K562 (cell line): ENCODE results near the gene ITSN1. TPM values are rescaled to one million over a fixed set of nuclear protein-coding genes. Genes with fewer than 3 reads are reported as not detected.

Source experiments
- ATAC-seq: fragments of 200-7000 bp; cut with Tn5 transposase; 3 replicates; pipeline ENCODE4 v1.9.1; 2020; ENCODE audit warnings: moderate library complexity
- BruUV-seq: library from RNA; stranded (reverse); fragments of 400-500 nt; replicated peaks from 2 replicates; lab custom pipeline; 2021; lab: Mats Ljungman, UMichigan
- CTCF ChIA-PET: fragments of 300-600 bp; formaldehyde crosslinking; extraction: SDS; loops from one replicate; lab custom pipeline; 2021; ENCODE audit warnings: low intra/inter-chr PET ratio; lab: Yijun Ruan, JAX
- POLR2A ChIA-PET: fragments of 300-600, 350-650 bp; sonication (Branson Sonifier 250); formaldehyde crosslinking; extraction: SDS; loops from one replicate; lab custom pipeline; 2021; ENCODE audit warnings: antibody characterized with exemption, inconsistent platforms; lab: Yijun Ruan, JAX
- DNase-seq, 4 experiments: peaks; one replicate each; pipeline versions ENCODE4 v3.0.0 to v3.0.0-alpha.2; 2011 to 2018; ENCODE audit warnings: low spot score in 3 of 4, mixed read lengths in 3 of 4; ENCODE audit errors: extremely low read depth in 1 of 4
- FAIRE-seq: peaks from 2 replicates; lab custom pipeline; 2011; peaks lifted over from hg19 to GRCh38; lab: Jason Lieb, UNC
- H2AFZ ChIP-seq: 2 replicates; pipeline ENCODE4 v1.6.0; 2011; ENCODE audit warnings: low read depth, low read length, control low read depth, inconsistent platforms
- H3K27ac ChIP-seq: fragments of 200-600 bp; 3 replicates; pipeline ENCODE4 v1.8.0; 2011; ENCODE audit warnings: low read depth, mild to moderate bottlenecking, control low read depth, inconsistent platforms, low read length, moderate library complexity, mixed read lengths; ENCODE audit errors: extremely low read depth
- H3K27me3 ChIP-seq, 2 experiments: fragments of 300-600 bp in 1 of 2; 2 replicates in 1 of 2; 3 replicates in 1 of 2; pipeline versions ENCODE4 v1.6.0 to v1.8.0; 2011; ENCODE audit warnings: inconsistent platforms in 2 of 2, low read length in 2 of 2, mild to moderate bottlenecking in 1 of 2, mixed read lengths in 1 of 2, moderate library complexity in 1 of 2; ENCODE audit not compliant: control insufficient read depth in 2 of 2, insufficient read depth in 2 of 2
- H3K36me3 ChIP-seq: fragments of 300-600 bp; 3 replicates; pipeline ENCODE4 v1.8.0; 2011; ENCODE audit warnings: mild to moderate bottlenecking, low read length, inconsistent platforms; ENCODE audit not compliant: control insufficient read depth, insufficient read depth
- H3K4me1 ChIP-seq, 2 experiments: fragments of 200-600 bp in 1 of 2; replicated peaks in 1 of 2; 2 replicates in 1 of 2; 3 replicates in 1 of 2; pipeline versions ENCODE4 v1.5.1 to v1.8.0; 2011; ENCODE audit warnings: inconsistent platforms in 2 of 2, low read length in 2 of 2, mild to moderate bottlenecking in 1 of 2, mixed read lengths in 1 of 2, moderate library complexity in 1 of 2; ENCODE audit not compliant: control insufficient read depth in 2 of 2, insufficient read depth in 2 of 2
- H3K4me2 ChIP-seq: 2 replicates; pipeline ENCODE4 v1.6.1; 2011; ENCODE audit warnings: low read length, control low read depth, inconsistent platforms, mixed read lengths; ENCODE audit not compliant: insufficient read depth
- H3K4me3 ChIP-seq: fragments of 200-600 bp; sonication (generic), shearing (Covaris generic); 2 replicates; pipeline ENCODE4 v1.5.1; 2016; ENCODE audit warnings: control low read depth, inconsistent platforms
- H3K79me2 ChIP-seq: fragments of 200-600 bp; 3 replicates; pipeline ENCODE4 v1.8.0; 2011; ENCODE audit warnings: low read length, inconsistent platforms; ENCODE audit not compliant: control insufficient read depth, insufficient read depth
- H3K9ac ChIP-seq, 2 experiments: 2 replicates each; pipeline versions ENCODE4 v1.6.0 to v1.6.1; 2011; ENCODE audit warnings: low read depth in 2 of 2, low read length in 2 of 2, control low read depth in 1 of 2, inconsistent platforms in 1 of 2, mild to moderate bottlenecking in 1 of 2, mixed read lengths in 1 of 2; ENCODE audit not compliant: insufficient read depth in 1 of 2
- H3K9me1 ChIP-seq: one replicate; pipeline ENCODE4 v1.6.0; 2011; ENCODE audit warnings: inconsistent platforms, mild to moderate bottlenecking, low read length, moderate library complexity; ENCODE audit not compliant: control insufficient read depth, insufficient read depth
- H3K9me3 ChIP-seq: replicated peaks from 2 replicates; pipeline ENCODE4 v1.5.1; 2011; ENCODE audit warnings: low read depth, low read length, inconsistent platforms; ENCODE audit not compliant: control insufficient read depth, insufficient read depth
- H4K20me1 ChIP-seq: replicated peaks from 2 replicates; pipeline ENCODE4 v1.6.1; 2011; ENCODE audit warnings: low read length, inconsistent platforms, mixed read lengths; ENCODE audit not compliant: control insufficient read depth, insufficient read depth
- ARID1B ChIP-seq: fragments of 450-650 bp; IDR thresholded peaks from 2 replicates; pipeline ENCODE4 v1.6.1; 2016; ENCODE audit warnings: antibody characterized with exemption, mild to moderate bottlenecking, inconsistent platforms
- BCOR ChIP-seq: fragments of 450-650 bp; IDR thresholded peaks from 2 replicates; pipeline ENCODE4 v1.6.1; 2016
- FIP1L1 ChIP-seq: fragments of 200-400 bp; formaldehyde crosslinking; IDR thresholded peaks from 2 replicates; pipeline ENCODE4 v1.6.1; 2018; ENCODE audit warnings: mild to moderate bottlenecking, low read depth, low read length; ENCODE audit not compliant: poor library complexity, severe bottlenecking
- MAFF ChIP-seq: IDR thresholded peaks from 2 replicates; pipeline ENCODE4 v1.6.1; 2012; ENCODE audit warnings: low read length, improper control_type of control experiment
- MAFG ChIP-seq: fragments of 450-650 bp; conservative IDR thresholded peaks from 2 replicates; pipeline ENCODE4 v1.6.1; 2016; ENCODE audit warnings: missing genetic modification characterization, missing compliant biosample characterization
- MAFK ChIP-seq: IDR thresholded peaks from 2 replicates; pipeline ENCODE4 v1.6.1; 2011; ENCODE audit warnings: low read length, improper control_type of control experiment
- MED1 ChIP-seq: sonication (generic); formaldehyde crosslinking; IDR thresholded peaks from 2 replicates; pipeline ENCODE4 v1.8.1; 2023; ENCODE audit warnings: missing genetic modification reagents, borderline replicate concordance
- NR2C2 ChIP-seq, 2 experiments: fragments of 200-800 bp in 1 of 2; sonication (Bioruptor generic) in 1 of 2; sonication (generic) in 1 of 2; formaldehyde crosslinking in 1 of 2; IDR thresholded peaks; 2 replicates each; pipeline versions ENCODE4 v1.6.1 to v1.8.0; 2016 to 2022; ENCODE audit warnings: mild to moderate bottlenecking in 1 of 2, missing compliant biosample characterization in 1 of 2, missing genetic modification characterization in 1 of 2, missing genetic modification reagents in 1 of 2
- RBM34 ChIP-seq: fragments of 200-400 bp; formaldehyde crosslinking; IDR thresholded peaks from 2 replicates; pipeline ENCODE4 v1.6.1; 2018; ENCODE audit warnings: low read length, borderline replicate concordance; ENCODE audit not compliant: insufficient read depth
- SP2 ChIP-seq: IDR thresholded peaks from 2 replicates; pipeline ENCODE4 v1.6.1; 2011; ENCODE audit warnings: mild to moderate bottlenecking, low read depth, low read length, moderate library complexity; ENCODE audit not compliant: poor library complexity, severe bottlenecking; ENCODE audit errors: extremely low read depth
- STAT5B ChIP-seq: fragments of 250-450 bp; sonication (Bioruptor Pico); IDR thresholded peaks from 2 replicates; pipeline ENCODE4 v1.8.0; 2021; ENCODE audit warnings: mild to moderate bottlenecking, inconsistent platforms
- TAF7 ChIP-seq: fragments of 450-650 bp; IDR thresholded peaks from 2 replicates; pipeline ENCODE4 v1.6.1; 2016; ENCODE audit warnings: missing genetic modification characterization, missing compliant biosample characterization
- TARDBP ChIP-seq: fragments of 450-650 bp; IDR thresholded peaks from 2 replicates; pipeline ENCODE4 v1.6.1; 2016
- TBP ChIP-seq: optimal IDR thresholded peaks from 2 replicates; pipeline ENCODE3; 2011; ENCODE audit warnings: low read depth, low read length, improper control_type of control experiment
- THRAP3 ChIP-seq: fragments of 450-650 bp; IDR thresholded peaks from 2 replicates; pipeline ENCODE4 v1.6.1; 2016; ENCODE audit warnings: mild to moderate bottlenecking, inconsistent platforms, borderline replicate concordance
- U2AF2 ChIP-seq: fragments of 200-400 bp; formaldehyde crosslinking; optimal IDR thresholded peaks from 2 replicates; pipeline ENCODE3; 2017; ENCODE audit warnings: low read depth, mild to moderate bottlenecking, low read length
- XRCC3 ChIP-seq: fragments of 450-650 bp; IDR thresholded peaks from 2 replicates; pipeline ENCODE4 v1.6.1; 2017; ENCODE audit warnings: mild to moderate bottlenecking, moderate library complexity
- ZNF165 ChIP-seq: fragments of 250-450 bp; sonication (Bioruptor Pico); IDR thresholded peaks from 2 replicates; pipeline ENCODE4 v1.4.0; 2020; ENCODE audit warnings: borderline replicate concordance
- ZNF551 ChIP-seq: fragments of 250-450 bp; sonication (Bioruptor Pico); IDR thresholded peaks from 2 replicates; pipeline ENCODE4 v1.5.0; 2021; ENCODE audit warnings: mild to moderate bottlenecking, moderate library complexity
- WGBS: fragments of 100-300 bp; shearing (Covaris generic); methylation state at CpG from one replicate; pipeline ENCODE4 v1.1.6; 2016; ENCODE audit warnings: low coverage, mixed read lengths; ENCODE audit not compliant: insufficient coverage; ENCODE audit errors: missing lambda C conversion rate; 5-methylcytosine and 5-hydroxymethylcytosine counted together
- in situ Hi-C: fragments of 300-500 bp; cut with MboI; formaldehyde crosslinking; loops from 4 replicates; pipeline ENCODE4 v1.15.0; 2018; ENCODE audit warnings: inconsistent platforms, mixed read lengths
- intact Hi-C: fragments of 100-400 bp; cut with micrococcal nuclease; formaldehyde crosslinking; loops from 2 replicates; pipeline ENCODE4 v1.14.2; 2022
- polyA plus RNA-seq, 8 experiments: library from polyadenylated mRNA; depleted of rRNA in 4 of 8; stranded (reverse) in 5 of 8; unstranded in 3 of 8; fragments of >200 nt; fragmentation: Nextera tagmentation in 2 of 8; fragmentation: Illumina TruSeq in 1 of 8; extraction: Ambion mirVana in 2 of 8; extraction: Trizol in 1 of 8; gene quantifications; 2 replicates each; pipeline versions ENCODE4 v1.2.1 to v1.2.3, GENCODE V29; 2011 to 2014; ENCODE audit warnings: inconsistent platforms in 1 of 8, missing spikeins in 1 of 8
- total RNA-seq, 7 experiments: library from RNA; depleted of rRNA in 6 of 7; stranded (reverse); fragments of >200 nt in 6 of 7; fragmentation: Illumina TruSeq in 2 of 7; extraction: Trizol in 2 of 7; gene quantifications; 2 replicates each; pipeline versions ENCODE4 v1.2.1 to v1.2.3, GENCODE V29; 2011 to 2021; ENCODE audit warnings: low replicate concordance in 1 of 7
- TF ChIP-seq, protein P1 (sequence below): fragments of 250-450 bp; sonication (Bioruptor Pico); IDR thresholded peaks from 2 replicates; pipeline ENCODE4 v1.8.0; 2022; ENCODE audit warnings: moderate library complexity, mild to moderate bottlenecking, inconsistent platforms
- TF ChIP-seq, protein P2 (sequence below): sonication (generic); formaldehyde crosslinking; IDR thresholded peaks from 2 replicates; pipeline ENCODE4 v1.8.1; 2023; ENCODE audit warnings: mild to moderate bottlenecking, missing genetic modification reagents
- TF ChIP-seq, protein P3 (sequence below): fragments of 450-650 bp; IDR thresholded peaks from 2 replicates; pipeline ENCODE4 v1.6.1; 2016

ITSN1 gene
- total and polyA plus RNA-seq, 9 of the 15 experiments (the other 6 are each of a cell fraction or from before 2014, with no cell fraction given), result 1.1 to 12.6 (median 4.8) TPM

DNA sequence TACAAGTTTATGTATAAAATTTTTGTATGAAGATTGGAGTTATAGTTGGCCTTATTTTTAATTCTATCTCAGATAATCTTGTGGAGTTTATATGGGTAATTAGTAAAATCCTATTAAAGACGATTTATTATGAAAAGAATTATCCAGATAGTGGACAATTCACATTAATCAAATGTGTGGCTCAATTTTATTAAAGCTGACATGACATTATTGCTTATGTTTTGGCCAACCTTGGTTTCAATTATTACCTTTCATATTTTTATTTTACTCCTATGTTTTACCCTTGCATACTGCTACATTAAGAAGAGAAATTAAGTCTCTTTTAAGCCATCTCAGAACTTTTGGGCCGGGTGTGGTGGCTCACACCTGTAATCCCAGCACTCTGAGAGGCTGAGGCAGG, 110.0 kb downstream of the ITSN1 start:
- ATAC-seq (no peak), FAIRE-seq (no peak), DNase-seq (no peak)
- Histone ChIP-seq H3K9ac (no peak overlapping the region), H3K79me2 (no peaks in the 10 kb centered on the region), H4K20me1 (no peaks in the 10 kb centered on the region), H3K27me3 (no peaks in the 10 kb centered on the region), H3K4me1 (peaks cover 0 to 7% of the 10 kb centered on the region in 2 experiments; a peak in 3 of 5 replicates), H3K27ac (no peak overlapping the region), H2AFZ (no peak overlapping the region), H3K9me3 (peaks cover 4% of the 10 kb centered on the region), H3K4me3 (no peak overlapping the region), H3K4me2 (no peak overlapping the region), H3K36me3 (no peaks in the 10 kb centered on the region), H3K9me1 (no peaks in the 10 kb centered on the region)
- CTCF ChIA-PET, result no interaction called here
- BruUV-seq, result no TSS peak
- intact Hi-C loops, result loop anchor here (5.0 kb wide), 1 partner anchor 210 kb away; the partner anchor contains the start of genes GART and SON
- WGBS, result 16% methylated on average over 2 of the region's 2 CpGs
- POLR2A ChIA-PET, result interaction anchor here (1.4 kb wide), 1 partner anchor 11 kb away, joined by 7 read pairs; no protein-coding TSS in a partner anchor
- in situ Hi-C loops, result no loop called here
- TF ChIP-seq, protein P1, sequence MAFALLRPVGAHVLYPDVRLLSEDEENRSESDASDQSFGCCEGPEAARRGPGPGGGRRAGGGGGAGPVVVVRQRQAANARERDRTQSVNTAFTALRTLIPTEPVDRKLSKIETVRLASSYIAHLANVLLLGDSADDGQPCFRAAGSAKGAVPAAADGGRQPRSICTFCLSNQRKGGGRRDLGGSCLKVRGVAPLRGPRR, result no peak
- no peak for TF ChIP-seq ZNF165 (CRISPR knock-in tag)
- TF ChIP-seq MAFF, result peak; percentile 85
- no peak for TF ChIP-seq NR2C2 (CRISPR knock-in tag; IDR thresholded peaks at IDR 0.05)
- TF ChIP-seq NR2C2 (tag; IDR thresholded peaks at IDR 0.05), result peak; percentile 7; the same call in 1 of the 2 replicates
- TF ChIP-seq U2AF2, result no peak
- TF ChIP-seq MED1 (CRISPR knock-in tag), result no peak
- peak; percentile 78 for TF ChIP-seq MAFK
- no peak for TF ChIP-seq STAT5B
- TF ChIP-seq SP2, result no peak
- no peak for TF ChIP-seq TBP
- no peak for TF ChIP-seq XRCC3
- TF ChIP-seq ZNF551 (CRISPR knock-in tag), result no peak
- TF ChIP-seq TAF7 (tag), result no peak
- TF ChIP-seq TARDBP, result no peak
- TF ChIP-seq ARID1B, result no peak
- peak; percentile 78 for TF ChIP-seq MAFG
- TF ChIP-seq THRAP3, result no peak
- TF ChIP-seq, protein P2, sequence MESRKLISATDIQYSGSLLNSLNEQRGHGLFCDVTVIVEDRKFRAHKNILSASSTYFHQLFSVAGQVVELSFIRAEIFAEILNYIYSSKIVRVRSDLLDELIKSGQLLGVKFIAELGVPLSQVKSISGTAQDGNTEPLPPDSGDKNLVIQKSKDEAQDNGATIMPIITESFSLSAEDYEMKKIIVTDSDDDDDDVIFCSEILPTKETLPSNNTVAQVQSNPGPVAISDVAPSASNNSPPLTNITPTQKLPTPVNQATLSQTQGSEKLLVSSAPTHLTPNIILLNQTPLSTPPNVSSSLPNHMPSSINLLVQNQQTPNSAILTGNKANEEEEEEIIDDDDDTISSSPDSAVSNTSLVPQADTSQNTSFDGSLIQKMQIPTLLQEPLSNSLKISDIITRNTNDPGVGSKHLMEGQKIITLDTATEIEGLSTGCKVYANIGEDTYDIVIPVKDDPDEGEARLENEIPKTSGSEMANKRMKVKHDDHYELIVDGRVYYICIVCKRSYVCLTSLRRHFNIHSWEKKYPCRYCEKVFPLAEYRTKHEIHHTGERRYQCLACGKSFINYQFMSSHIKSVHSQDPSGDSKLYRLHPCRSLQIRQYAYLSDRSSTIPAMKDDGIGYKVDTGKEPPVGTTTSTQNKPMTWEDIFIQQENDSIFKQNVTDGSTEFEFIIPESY, result no peak
- TF ChIP-seq RBM34, result no peak
- TF ChIP-seq FIP1L1, result no peak
- TF ChIP-seq, protein P3, sequence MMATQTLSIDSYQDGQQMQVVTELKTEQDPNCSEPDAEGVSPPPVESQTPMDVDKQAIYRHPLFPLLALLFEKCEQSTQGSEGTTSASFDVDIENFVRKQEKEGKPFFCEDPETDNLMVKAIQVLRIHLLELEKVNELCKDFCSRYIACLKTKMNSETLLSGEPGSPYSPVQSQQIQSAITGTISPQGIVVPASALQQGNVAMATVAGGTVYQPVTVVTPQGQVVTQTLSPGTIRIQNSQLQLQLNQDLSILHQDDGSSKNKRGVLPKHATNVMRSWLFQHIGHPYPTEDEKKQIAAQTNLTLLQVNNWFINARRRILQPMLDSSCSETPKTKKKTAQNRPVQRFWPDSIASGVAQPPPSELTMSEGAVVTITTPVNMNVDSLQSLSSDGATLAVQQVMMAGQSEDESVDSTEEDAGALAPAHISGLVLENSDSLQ, result no peak
- no peak for TF ChIP-seq BCOR
